Pancreas (tissue), 10 donors: Measurements from ENCODE around the gene PRSS2. TPM values are rescaled to one million over a fixed set of nuclear protein-coding genes. Genes with fewer than 3 reads are reported as not detected.

ENCODE experiments used
- ATAC-seq, 4 donors: fragments of 200-7000 bp; cut with Tn5 transposase; one replicate each; pipeline versions ENCODE4 v1.8.0 to v1.9.1; 2020; ENCODE audit warnings: mild to moderate bottlenecking in 4 of 4, moderate library complexity in 4 of 4
- DNase-seq, 6 donors: peaks; one replicate each; pipeline ENCODE4 v3.0.0-alpha.2; 2020
- FAIRE-seq: peaks from 2 replicates; lab custom pipeline; 2012; peaks lifted over from hg19 to GRCh38; lab: Jason Lieb, UNC
- H3K27ac ChIP-seq, 4 donors: fragments of 200-600 bp; sonication (generic); 1 replicate in 3 of 4; 2 replicates in 1 of 4; pipeline versions ENCODE4 v1.5.0 to v1.8.0; 2020
- H3K27me3 ChIP-seq, 4 donors: fragments of 200-600 bp; one replicate each; pipeline ENCODE4 v1.8.0; 2021
- H3K36me3 ChIP-seq, 3 donors: fragments of 200-600 bp; sonication (generic) in 1 of 3; one replicate each; pipeline versions ENCODE4 v1.5.0 to v1.8.0; 2020 to 2021
- H3K4me1 ChIP-seq, 3 donors: fragments of 200-600 bp; one replicate each; pipeline ENCODE4 v1.8.0; 2021
- H3K4me3 ChIP-seq, 4 donors: fragments of 200-600 bp; sonication (generic) in 2 of 4; one replicate each; pipeline versions ENCODE4 v1.5.0 to v1.8.0; 2020 to 2021
- H3K9me3 ChIP-seq, 4 donors: fragments of 200-600 bp; one replicate each; pipeline ENCODE4 v1.8.0; 2021
- CTCF ChIP-seq, 4 donors: fragments of 200-600 bp; sonication (generic) in 3 of 4; IDR thresholded peaks; one replicate each; pipeline versions ENCODE4 v1.5.0 to v1.8.0; 2021; ENCODE audit warnings: antibody characterized with exemption in 4 of 4
- WGBS, 2 donors: extraction: QIAGEN DNeasy Blood & Tissue Kit; methylation state at CpG; one replicate each; pipeline ENCODE4 v1.1.7; 2013; 5-methylcytosine and 5-hydroxymethylcytosine counted together
- intact Hi-C, 3 donors: fragments of 100-400 bp; cut with DNase I; formaldehyde crosslinking; loops; one replicate each; pipeline versions ENCODE4 v1.11.1 to v1.14.2; 2022
- polyA plus RNA-seq, 2 donors: library from polyadenylated mRNA; stranded (reverse); fragments of 200-250 nt; gene quantifications; one replicate each; pipeline ENCODE4 v1.2.3, GENCODE V29; 2013
- total RNA-seq, 6 donors: library from RNA; stranded (reverse); fragmentation: NEBNext Ultra II Directional in 4 of 6; extraction: Animal tissue kit (Norgen Biotek cat#: 25700) in 4 of 6; gene quantifications; one replicate each; pipeline versions ENCODE4 v1.2.1 to v1.2.4, GENCODE V29; 2021 to 2023
- donor health status: healthy with polysubstance abuse.
- donor health status: DM: no; HTN: no; CAD: no; lungs with moderate emphysema.
- donor health status: DM: no; HTN: no; CAD: no.
- donor health status: control.
- donor health status: control.
- donor health status: Bipolar disorder and iron deficiency.
- donor health status: DM: yes; HTN: yes; CAD: no.
- donor health status: DM: no; HTN: no; CAD: no.
- donor health status: DM: no; HTN: no; CAD: no.
- donor health status: DM: yes; HTN: yes; CAD: no.

PRSS2 gene
- total and polyA plus RNA-seq, 8 donors: 25,162 to 136,252 (median 66,198) TPM

GRCh38 chr7:142785841-142786250 lies 15.1 kb downstream of the PRSS2 start:
- WGBS, 2 donors: 86 to 89% methylated on average over 8 of the region's 8 CpGs
- no peak for FAIRE-seq
- no peak for DNase-seq
- intact Hi-C loops: loop anchor here in 1 of 3 donors (10.0 kb wide), 2 partner anchors 151 to 261 kb away; no protein-coding TSS in a partner anchor
- no peak overlapping the region for H3K27ac ChIP-seq
- ATAC-seq: no peak
- H3K27me3 ChIP-seq: no peaks in the 10 kb centered on the region
- TF ChIP-seq CTCF (IDR thresholded peaks at IDR 0.05): no peak
- no peaks in the 10 kb centered on the region for H3K9me3 ChIP-seq
- H3K4me1 ChIP-seq: peaks cover 0 to 3% (median 0%) of the 10 kb centered on the region in 3 donors
- H3K4me3 ChIP-seq: no peak overlapping the region
- no peaks in the 10 kb centered on the region for H3K36me3 ChIP-seq

GRCh38 chr7:142787034-142787768 lies 16.4 kb downstream of the PRSS2 start:
- no peaks in the 10 kb centered on the region for H3K36me3 ChIP-seq
- WGBS, 2 donors: 79 to 84% methylated on average over 11 of the region's 11 CpGs
- no peak for TF ChIP-seq CTCF (IDR thresholded peaks at IDR 0.05)
- H3K4me1 ChIP-seq: peaks cover 0 to 3% (median 0%) of the 10 kb centered on the region in 3 donors
- FAIRE-seq (no peak), DNase-seq (no peak), ATAC-seq (no peak)
- no peak overlapping the region for H3K27ac ChIP-seq
- H3K27me3 ChIP-seq: no peaks in the 10 kb centered on the region
- intact Hi-C loops: loop anchor here in 1 of 3 donors (10.0 kb wide), 2 partner anchors 152 to 262 kb away; no protein-coding TSS in a partner anchor
- no peaks in the 10 kb centered on the region for H3K9me3 ChIP-seq
- H3K4me3 ChIP-seq: no peak overlapping the region

GRCh38 chr7:142787783-142788182 lies 17.0 kb downstream of the PRSS2 start:
- FAIRE-seq (no peak), ATAC-seq (no peak), DNase-seq (no peak)
- no peaks in the 10 kb centered on the region for H3K27me3 ChIP-seq
- no peaks in the 10 kb centered on the region for H3K36me3 ChIP-seq
- H3K9me3 ChIP-seq: no peaks in the 10 kb centered on the region
- intact Hi-C loops: loop anchor here in 1 of 3 donors (10.0 kb wide), 2 partner anchors 153 to 263 kb away; no protein-coding TSS in a partner anchor
- no peak overlapping the region for H3K4me3 ChIP-seq
- WGBS, 2 donors: 81 to 91% methylated on average over 6 of the region's 6 CpGs
- TF ChIP-seq CTCF (IDR thresholded peaks at IDR 0.05): no peak
- H3K27ac ChIP-seq: no peak overlapping the region
- H3K4me1 ChIP-seq: peaks cover 0 to 3% (median 0%) of the 10 kb centered on the region in 3 donors

- intact Hi-C loops: loop anchor here in 1 of 3 donors (10.0 kb wide), 2 partner anchors 154 to 264 kb away; no protein-coding TSS in a partner anchor
Observed at GRCh38 chr7:142788303-142789289, 17.8 kb downstream of the PRSS2 start.

More at GRCh38 chr7:142788303-142789289, 17.8 kb downstream of the PRSS2 start:
- Histone ChIP-seq H3K9me3 (no peaks in the 10 kb centered on the region), H3K27me3 (no peaks in the 10 kb centered on the region), H3K4me1 (peaks cover 0 to 1% (median 0%) of the 10 kb centered on the region in 3 donors), H3K27ac (no peak overlapping the region), H3K36me3 (no peaks in the 10 kb centered on the region), H3K4me3 (no peak overlapping the region)
- TF ChIP-seq CTCF (IDR thresholded peaks at IDR 0.05): no peak
- ATAC-seq (no peak), FAIRE-seq (no peak), DNase-seq (no peak)
- WGBS, 2 donors: 80 to 85% methylated on average over 10 of the region's 10 CpGs
